CD1c-positive myeloid dendritic cell (primary cell): ENCODE results near the gene CCDC12.
"Not testable (repeated sequence)": the region's sequence is repeated elsewhere in the genome, so short reads cannot be mapped to it uniquely, and the experiment has no call there.

Experiments used
- DNase-seq: peaks from one replicate; pipeline ENCODE4 v3.0.0-alpha.2; 2016; ENCODE audit errors: extremely low spot score

Gene CCDC12

DNA sequence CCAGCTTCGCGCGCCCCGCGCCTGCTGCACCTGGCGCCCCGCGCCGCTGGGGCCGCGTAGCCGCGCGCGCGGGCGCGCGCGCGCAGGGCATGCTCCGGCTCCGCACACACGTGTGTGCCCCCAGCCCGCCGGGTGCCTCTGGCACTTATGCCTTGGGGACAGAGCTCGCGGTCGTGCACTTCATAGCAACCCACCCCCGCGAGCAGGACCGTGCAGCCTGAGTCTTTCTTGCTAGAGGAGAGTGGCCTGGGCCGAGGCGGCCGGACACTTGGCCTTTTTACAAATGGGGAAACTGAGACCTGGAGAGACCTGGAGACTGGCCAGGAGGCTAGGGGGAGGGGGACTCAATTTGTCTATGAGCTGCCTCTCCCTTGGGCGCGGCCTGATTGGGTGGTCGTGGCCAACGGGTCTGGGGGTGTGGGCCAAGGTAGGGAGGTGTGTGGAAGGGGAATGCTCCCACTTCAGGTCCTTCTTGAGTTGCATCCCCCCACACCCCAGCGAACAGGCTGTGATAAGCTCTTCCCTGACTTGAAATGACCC, 3.5 kb upstream of the CCDC12 start:
- no peak for DNase-seq

DNA sequence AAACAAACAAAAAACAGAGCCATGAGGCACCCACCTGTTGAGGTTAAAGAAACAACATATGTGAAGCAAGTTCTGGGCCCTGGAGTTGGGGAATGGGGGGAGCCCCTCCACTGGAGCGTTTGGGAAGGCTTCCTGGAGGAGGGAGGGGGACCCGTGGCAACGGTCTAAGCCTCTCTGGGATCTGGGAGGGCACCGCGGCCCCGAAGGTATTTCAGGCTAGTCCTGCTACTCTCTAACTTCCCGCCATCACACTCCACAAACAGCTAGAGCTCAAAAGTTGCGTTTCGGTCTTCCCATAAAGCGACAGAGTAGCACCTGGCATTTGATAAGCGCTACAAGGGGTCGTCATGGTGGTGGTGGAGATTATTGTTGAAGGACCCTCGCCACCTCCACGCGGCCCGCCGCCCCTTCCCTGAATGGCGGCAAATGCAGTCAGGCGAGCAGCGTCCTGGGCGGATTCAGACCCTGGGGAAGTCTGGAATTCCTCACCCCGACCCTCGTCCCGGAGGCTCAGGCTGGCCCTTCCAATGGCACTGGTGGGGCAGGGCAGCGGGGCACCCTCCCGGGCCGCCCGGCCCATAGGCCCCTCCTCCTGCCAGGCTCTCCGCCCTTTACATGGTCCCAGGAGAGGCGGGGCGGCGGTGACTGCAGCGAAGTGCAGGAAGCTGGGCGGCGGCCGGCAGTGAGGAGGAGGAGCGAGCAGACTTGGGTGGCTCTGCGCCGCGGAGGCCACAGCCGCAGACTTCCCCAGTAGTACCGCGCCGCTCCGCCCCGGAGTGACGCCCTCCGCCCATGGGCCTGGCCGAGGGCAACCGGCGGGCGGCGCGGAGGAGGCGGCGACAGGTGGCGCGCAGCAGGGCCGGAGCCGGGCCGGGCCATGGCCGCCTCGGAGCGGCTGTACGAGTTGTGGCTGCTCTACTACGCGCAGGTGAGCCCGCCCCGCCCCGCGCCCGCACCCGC, 2.7 kb upstream of the CCDC12 start, which contains the start of gene NBEAL2:
Gene NBEAL2 (plus strand): TSS at position 682 of the 960 bp plus-strand sequence. CDS start 196 bp downstream, at position 878.
- peak; percentile 97 for DNase-seq

DNA sequence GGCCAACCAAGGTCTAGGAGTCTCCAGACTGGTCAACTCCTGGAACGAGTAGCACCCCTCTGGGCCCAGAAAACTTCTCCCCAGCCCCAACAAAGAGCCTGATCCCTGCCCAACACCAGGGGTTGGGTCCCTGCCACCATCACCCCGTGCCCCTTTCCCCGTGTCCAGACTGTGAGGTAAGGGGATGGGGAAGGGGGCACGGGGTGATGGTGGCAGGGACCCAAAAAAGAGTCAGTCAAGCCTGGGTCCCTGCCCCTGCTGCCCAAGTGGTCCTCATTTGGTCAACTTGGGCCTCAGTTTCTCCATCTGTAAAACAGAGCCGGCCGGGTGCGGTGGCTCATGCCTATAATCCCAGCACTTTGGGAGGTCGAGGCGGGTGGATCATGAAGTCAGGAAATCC, 1.8 kb upstream of the CCDC12 start:
- DNase-seq = no peak

DNA sequence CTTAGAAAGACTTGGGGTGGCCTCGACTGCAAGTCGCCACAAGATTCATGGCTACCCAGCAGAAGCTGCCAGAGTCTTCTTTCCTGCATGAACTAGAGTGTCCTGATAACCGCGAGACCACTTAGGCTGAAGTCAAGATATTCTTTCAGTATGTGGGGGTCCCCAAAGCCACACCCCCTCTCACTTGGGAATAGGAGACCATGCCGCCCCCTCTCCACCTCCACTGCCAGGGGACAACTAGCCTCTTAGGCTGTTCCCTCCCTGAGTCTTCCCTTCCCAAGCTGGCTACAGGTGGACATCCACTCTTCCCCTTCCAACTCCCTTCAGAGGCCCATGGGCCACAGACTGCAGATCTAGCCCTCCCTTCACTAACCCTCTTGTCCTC, 1.3 kb upstream of the CCDC12 start:
- no peak for DNase-seq

GRCh38 chr3:46974421-46975171, 1.9 kb downstream of the CCDC12 start:
- DNase-seq = peak; percentile 61

GRCh38 chr3:46972396-46972795, 4.1 kb downstream of the CCDC12 start:
- no peak for DNase-seq

GRCh38 chr3:46971742-46972141, 4.8 kb downstream of the CCDC12 start:
- DNase-seq = no peak

DNA sequence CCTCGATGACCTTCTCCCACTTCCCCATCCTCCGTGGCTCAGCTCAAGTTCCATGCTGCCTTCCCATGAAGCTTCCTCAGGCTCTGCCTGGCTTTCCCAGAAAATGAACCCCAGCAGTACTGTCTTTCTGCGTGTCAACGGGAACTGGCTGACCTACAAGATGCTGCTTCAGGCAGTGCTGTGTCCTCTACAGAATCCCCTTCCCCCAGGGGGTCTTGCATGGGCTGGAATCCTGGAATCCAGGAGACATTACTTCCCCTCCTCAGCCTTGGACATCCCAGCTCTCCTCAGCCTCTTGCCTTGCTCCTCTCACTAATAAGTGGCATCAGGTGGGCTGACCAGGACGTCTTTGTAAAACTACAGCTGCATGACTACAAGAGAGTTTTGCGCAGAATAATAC, 5.4 kb downstream of the CCDC12 start:
- DNase-seq = no peak

DNA sequence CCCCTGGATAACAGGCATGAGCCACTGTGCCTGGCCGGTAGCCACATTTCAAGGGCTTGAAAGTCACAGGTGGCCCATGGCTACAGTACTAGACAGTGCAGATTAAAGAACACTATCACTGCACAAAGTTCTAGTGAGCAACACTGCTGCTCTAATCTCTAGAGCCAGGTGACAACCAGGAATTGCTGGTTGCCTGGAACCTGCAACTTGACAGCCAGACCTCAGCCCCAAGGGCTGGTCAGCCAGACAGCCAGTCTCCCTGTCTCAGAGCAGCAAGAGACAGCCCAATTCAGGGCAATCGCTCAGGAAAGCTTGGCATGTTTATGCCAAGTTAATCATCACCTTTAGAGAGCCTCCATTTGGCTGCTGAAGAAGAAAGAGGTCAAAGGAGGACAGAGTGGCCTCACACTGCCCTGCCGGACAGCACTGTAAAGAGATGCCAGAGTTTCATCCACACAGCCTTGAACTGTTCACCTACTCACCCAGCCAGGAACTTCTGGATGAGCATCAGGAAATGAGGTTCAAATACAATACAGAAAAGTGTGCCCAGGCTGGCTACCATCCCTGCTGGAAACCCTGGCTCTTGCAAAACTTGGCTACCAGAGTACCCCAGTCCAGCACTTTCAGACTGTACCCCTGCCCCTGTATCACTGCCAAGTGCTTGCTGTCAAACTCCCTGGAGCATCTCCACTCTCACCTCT, 6.0 kb downstream of the CCDC12 start:
- DNase-seq = no peak

GRCh38 chr3:46968783-46969428, 7.6 kb downstream of the CCDC12 start:
- DNase-seq = no peak

DNA sequence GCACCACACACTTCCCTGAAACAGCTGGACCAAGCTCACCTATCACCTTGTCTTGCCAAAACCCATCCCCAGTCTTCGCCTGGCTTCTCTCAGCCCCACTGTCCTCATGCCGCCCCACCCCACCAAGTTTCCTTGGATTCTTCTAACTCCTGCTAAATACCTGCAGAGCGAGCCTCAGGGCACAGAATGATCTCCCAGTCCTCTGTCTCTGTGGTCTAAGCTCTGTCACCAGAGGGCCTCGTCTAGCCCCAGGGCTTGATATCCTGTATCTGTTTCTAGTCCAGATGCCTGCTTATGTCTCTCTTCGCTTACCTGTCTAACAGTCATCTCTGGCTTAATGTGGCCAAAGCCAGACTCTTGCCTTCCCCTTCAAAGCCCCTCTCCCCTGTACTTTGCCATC, 9.7 kb downstream of the CCDC12 start:
- no peak for DNase-seq

DNA sequence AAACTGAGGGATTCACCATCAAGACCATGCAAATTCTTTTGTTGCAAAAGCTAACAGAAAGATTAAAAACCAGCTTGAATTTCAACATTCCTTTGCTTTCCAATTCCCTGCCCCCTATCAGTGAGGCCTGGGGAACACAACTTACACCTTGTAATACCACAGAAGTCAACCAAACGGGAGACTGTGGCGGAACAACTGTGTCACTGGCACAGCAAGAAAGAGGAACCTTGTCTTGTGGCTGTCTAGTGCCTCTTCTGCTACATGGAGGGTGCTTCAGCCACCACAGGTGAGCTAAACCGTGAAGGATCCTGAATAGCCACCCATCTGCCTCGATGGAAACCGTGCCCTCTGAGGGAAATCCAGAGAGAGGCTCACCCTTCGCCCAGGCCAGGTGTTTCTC, 11.4 kb downstream of the CCDC12 start:
- peak; percentile 75 for DNase-seq

DNA sequence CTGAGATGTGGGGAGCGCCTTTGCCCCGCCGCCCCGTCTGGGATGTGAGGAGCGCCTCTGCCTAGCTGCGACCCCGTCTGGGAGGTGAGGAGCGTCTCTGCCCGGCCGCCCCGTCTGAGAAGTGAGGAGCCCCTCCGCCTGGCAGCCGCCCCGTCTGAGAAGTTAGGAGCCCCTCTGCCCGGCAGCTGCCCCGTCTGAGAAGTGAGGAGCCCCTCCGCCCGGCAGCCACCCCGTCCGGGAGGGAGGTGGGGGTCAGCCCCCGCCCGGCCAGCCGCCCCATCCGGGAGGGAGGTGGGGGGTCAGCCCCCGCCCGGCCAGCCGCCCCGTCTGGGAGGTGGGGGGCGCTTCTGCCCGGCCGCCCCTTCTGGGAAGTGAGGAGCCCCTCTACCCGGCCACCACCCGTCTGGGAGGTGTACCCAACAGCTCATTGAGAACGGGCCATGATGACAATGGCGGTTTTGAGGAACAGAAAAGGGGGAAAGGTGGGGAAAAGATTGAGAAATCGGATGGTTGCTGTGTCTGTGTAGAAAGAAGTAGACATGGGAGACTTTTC, 12.4 kb downstream of the CCDC12 start:
- DNase-seq = not testable (repeated sequence)

DNA sequence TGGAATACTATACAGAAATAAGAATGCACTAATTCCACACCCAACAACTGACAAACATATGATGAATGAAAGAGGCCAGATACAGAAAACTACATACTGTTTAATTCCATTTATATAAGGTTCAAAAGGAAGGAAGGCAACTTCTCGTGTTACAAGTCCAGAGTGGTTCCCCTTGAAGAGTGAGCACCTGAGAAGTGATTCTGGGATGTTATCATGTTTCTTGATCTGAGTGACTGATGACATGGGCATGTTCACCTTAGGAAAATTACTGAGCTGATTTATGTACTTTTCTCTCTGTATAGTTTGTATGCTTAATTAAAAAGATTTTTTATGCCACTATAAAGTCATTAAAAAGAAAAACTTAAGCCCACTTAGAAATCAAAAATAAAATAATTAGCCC, 13.6 kb downstream of the CCDC12 start:
- DNase-seq = no peak

- DNase-seq = no peak
These were observed 14.1 kb downstream of the CCDC12 start for GRCh38 chr3:46962427-46962826.

GRCh38 chr3:46960835-46961234, 15.7 kb downstream of the CCDC12 start:
- DNase-seq = no peak

DNA sequence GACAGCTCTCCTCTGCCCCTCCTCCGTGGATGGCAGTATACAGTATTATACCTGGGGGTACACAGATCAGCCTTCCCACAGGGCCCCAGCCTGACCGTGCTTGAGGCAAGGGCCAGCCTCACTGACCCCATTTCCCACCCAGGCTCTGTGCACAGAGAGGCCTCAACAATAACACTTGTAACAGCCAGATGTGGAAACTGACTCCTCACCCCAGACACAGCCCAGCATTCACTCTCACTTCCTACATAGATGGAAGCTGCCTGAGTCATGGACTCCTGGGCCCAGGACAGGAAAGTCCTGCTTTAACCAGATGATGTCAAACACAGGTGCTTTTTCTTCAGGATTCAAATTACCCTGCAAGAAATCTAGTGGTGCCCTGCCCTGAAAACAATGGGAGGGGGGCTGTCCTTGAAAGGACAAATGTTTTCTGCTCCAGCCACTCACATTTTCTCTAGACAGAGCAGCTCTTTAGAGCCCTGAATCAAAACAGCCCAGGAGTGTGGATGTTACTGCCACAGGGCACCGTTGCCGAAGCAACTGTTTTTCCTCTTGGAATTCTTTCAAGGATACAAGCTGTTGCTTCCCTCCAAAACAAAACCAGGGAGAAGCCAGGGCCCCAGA, 16.4 kb downstream of the CCDC12 start:
- peak; percentile 62 for DNase-seq

DNA sequence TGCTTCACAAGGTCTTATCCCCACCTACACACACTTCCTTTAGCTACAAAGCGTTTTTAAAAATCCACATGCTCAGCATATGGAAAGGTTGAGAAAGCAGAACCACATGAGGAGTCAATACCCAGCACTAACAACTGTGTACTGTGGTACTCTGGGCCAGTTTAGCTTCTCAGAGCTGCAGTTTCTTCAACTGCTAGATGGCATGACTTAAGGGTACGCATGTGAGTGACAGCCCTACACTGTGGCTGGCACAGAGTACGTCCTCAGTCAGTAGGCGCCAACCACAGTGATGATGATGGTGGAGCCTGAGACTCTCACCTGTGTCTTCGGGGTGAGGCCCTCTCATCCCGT, 17.4 kb downstream of the CCDC12 start:
- DNase-seq = peak; percentile 66

- no peak for DNase-seq
These were observed 17.9 kb downstream of the CCDC12 start for GRCh38 chr3:46958467-46959160.
